PC-9 (cell line): Measurements from ENCODE around the gene ZP1.

Experiments used
- EZH2 ChIP-seq: fragments of 200-600 bp; sonication (generic); IDR thresholded peaks from 2 replicates; pipeline ENCODE4 v1.8.0; 2017; ENCODE audit warnings: antibody characterized with exemption, low read depth
- TF ChIP-seq, protein P1 (sequence below): fragments of 200-600 bp; sonication (generic); conservative IDR thresholded peaks from 2 replicates; pipeline ENCODE4 v1.6.1; 2017; ENCODE audit warnings: mixed run types, antibody characterized with exemption, mild to moderate bottlenecking, moderate library complexity

DNA sequence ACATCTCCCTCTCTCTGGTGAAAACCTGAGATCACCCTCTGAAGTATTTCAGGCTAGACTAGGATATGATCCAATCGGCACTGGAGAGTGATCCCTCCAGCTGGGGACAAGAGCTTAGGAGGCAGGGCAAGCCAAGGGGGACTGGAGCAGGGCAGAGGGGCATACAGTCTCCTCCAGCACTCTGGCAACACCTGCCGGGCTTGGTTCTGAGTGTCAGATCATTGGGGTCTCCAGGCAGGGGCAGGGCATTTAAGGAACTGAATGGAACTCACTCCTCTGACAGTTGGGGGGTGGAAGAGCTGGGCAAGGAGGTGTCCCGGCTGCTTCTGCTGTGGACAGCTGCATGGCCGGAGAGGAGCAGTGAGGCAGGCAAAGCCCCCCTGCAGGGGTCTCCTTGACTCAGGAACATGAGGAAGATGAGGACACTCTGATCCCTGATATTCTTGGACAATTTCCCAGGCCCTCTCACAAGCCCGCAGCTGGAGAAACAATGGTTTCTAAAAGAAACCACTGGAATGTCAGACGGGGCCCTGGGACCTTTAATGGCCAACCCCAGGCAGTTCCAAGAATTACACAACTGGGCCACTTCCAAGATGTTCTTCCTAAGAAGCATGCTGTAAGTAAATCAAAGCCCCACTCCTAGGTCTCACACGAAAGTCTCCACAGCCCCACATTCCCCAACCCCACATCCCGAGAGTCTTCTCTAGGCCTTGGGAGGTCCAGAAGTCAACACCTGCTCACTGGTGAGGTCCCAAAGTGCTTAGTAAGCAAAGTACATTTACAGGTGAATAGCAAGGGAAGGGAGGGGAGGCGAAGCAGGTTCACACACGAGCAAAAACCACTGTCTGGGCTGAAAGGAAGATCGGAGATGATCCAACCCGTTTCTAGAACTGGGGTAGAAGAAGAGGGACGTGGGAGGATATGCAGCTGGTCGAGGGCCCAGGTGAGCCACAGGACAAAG, 26.6 kb upstream of the ZP1 start:
- TF ChIP-seq, protein P1, sequence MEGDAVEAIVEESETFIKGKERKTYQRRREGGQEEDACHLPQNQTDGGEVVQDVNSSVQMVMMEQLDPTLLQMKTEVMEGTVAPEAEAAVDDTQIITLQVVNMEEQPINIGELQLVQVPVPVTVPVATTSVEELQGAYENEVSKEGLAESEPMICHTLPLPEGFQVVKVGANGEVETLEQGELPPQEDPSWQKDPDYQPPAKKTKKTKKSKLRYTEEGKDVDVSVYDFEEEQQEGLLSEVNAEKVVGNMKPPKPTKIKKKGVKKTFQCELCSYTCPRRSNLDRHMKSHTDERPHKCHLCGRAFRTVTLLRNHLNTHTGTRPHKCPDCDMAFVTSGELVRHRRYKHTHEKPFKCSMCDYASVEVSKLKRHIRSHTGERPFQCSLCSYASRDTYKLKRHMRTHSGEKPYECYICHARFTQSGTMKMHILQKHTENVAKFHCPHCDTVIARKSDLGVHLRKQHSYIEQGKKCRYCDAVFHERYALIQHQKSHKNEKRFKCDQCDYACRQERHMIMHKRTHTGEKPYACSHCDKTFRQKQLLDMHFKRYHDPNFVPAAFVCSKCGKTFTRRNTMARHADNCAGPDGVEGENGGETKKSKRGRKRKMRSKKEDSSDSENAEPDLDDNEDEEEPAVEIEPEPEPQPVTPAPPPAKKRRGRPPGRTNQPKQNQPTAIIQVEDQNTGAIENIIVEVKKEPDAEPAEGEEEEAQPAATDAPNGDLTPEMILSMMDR, result no peak
- TF ChIP-seq EZH2, result no peak
